Transverse colon (tissue), 4 donors: Measurements from ENCODE around the gene PDE3B. TPM values are rescaled to one million over a fixed set of nuclear protein-coding genes. Genes with fewer than 3 reads are reported as not detected.
A peak's percentile ranks its signal among the peaks of the same experiment; 100 is the strongest.
"Not testable (repeated sequence)": the region's sequence is repeated elsewhere in the genome, so short reads cannot be mapped to it uniquely, and the experiment has no call there.

ENCODE experiments used
- DNase-seq: peaks from one replicate; pipeline ENCODE4 v3.0.0-alpha.2; 2019
- H3K27ac ChIP-seq, 4 donors: fragments of 200-600 bp; sonication (generic); 2 replicates each; pipeline ENCODE4 v1.5.1; 2016 to 2018; ENCODE audit warnings: inconsistent platforms in 4 of 4
- H3K27me3 ChIP-seq: fragments of 200-600 bp; sonication (generic); 2 replicates; pipeline ENCODE4 v1.5.1; 2017; ENCODE audit warnings: inconsistent platforms
- H3K36me3 ChIP-seq, 4 donors: fragments of 200-600 bp; sonication (generic); 2 replicates each; pipeline ENCODE4 v1.5.1; 2017 to 2019; ENCODE audit warnings: inconsistent platforms in 4 of 4
- H3K4me1 ChIP-seq, 4 donors: fragments of 200-600 bp; sonication (generic); 2 replicates each; pipeline ENCODE4 v1.5.1; 2017 to 2020; ENCODE audit warnings: inconsistent platforms in 4 of 4
- H3K4me3 ChIP-seq, 4 donors: fragments of 200-600 bp; sonication (generic); 1 replicate in 1 of 4; 2 replicates in 3 of 4; pipeline versions ENCODE4 v1.5.1 to v1.6.1; 2017 to 2019; ENCODE audit warnings: inconsistent platforms in 4 of 4
- H3K9me3 ChIP-seq, 2 donors: fragments of 200-600 bp; sonication (generic); 2 replicates each; pipeline ENCODE4 v1.5.1; 2017 to 2019; ENCODE audit warnings: inconsistent platforms in 2 of 2
- CTCF ChIP-seq, 5 experiments: fragments of 200-600 bp in 3 of 5; fragments of 450-650 bp in 2 of 5; sonication (generic) in 3 of 5; IDR thresholded peaks; 1 replicate in 2 of 5; 2 replicates in 3 of 5; pipeline ENCODE4 v1.5.1; 2016 to 2017; ENCODE audit warnings: antibody characterized with exemption in 5 of 5, inconsistent platforms in 3 of 5, mild to moderate bottlenecking in 2 of 5, moderate library complexity in 1 of 5
- EP300 ChIP-seq: sonication (generic); formaldehyde crosslinking; IDR thresholded peaks from one replicate; pipeline ENCODE4 v1.6.1; 2017; ENCODE audit warnings: antibody characterized with exemption, low read depth
- POLR2A ChIP-seq: fragments of 450-650 bp; IDR thresholded peaks from one replicate; pipeline ENCODE4 v1.6.1; 2016; ENCODE audit warnings: antibody characterized with exemption, mild to moderate bottlenecking, moderate library complexity
- POLR2AphosphoS5 ChIP-seq, 3 donors: sonication (generic); formaldehyde crosslinking; IDR thresholded peaks; one replicate each; pipeline ENCODE4 v1.6.1; 2016; ENCODE audit warnings: antibody characterized with exemption in 3 of 3
- WGBS, 2 donors: methylation state at CpG; one replicate each; pipeline ENCODE4 v1.1.5; 2018; ENCODE audit warnings: low coverage in 1 of 2; 5-methylcytosine and 5-hydroxymethylcytosine counted together
- in situ Hi-C, 4 donors: fragments of 200-750 bp; cut with MboI; loops; one replicate each; pipeline versions ENCODE4 v1.15.0 to v1.15.1; 2017; ENCODE audit warnings: low sequenced_read_pairs in 3 of 4, low pct_ligation_motif_present in 1 of 4, low pct_unique_long_range_greater_than_20kb in 1 of 4
- intact Hi-C: fragments of 100-400 bp; cut with DNase I; formaldehyde crosslinking; loops from one replicate; pipeline ENCODE4 v1.15.1; 2023; ENCODE audit warnings: low total_unique reads
- total RNA-seq, 4 donors: library from RNA; depleted of rRNA; stranded (reverse); fragments of >200 nt; gene quantifications; one replicate each; pipeline ENCODE4 v1.1.0, GENCODE V29; 2016

Gene PDE3B
- total RNA-seq, 4 donors from 2014 or later = 48.1 to 91.1 (median 66.1) TPM

GRCh38 chr11:14625586-14626205 lies 17.9 kb upstream of the PDE3B start:
- intact Hi-C loops (no loop called here), in situ Hi-C loops (loop anchor here in 2 of 4 donors (25.0 kb wide), 2 partner anchors 88 to 262 kb away; partner anchors contain the start of gene CYP2R1 (in 1 of the 2))
- H3K4me1 ChIP-seq = peaks cover 9 to 31% (median 20%) of the 10 kb centered on the region in 4 donors
- no peak for TF ChIP-seq POLR2AphosphoS5 (IDR thresholded peaks at IDR 0.05)
- no peak for TF ChIP-seq POLR2A
- no peak for TF ChIP-seq CTCF (IDR thresholded peaks at IDR 0.05)
- no peak for TF ChIP-seq EP300
- WGBS, 2 donors = 44 to 47% methylated on average over 3 of the region's 3 CpGs
- peak overlapping the region; percentile 4 to 49 (median 11) for H3K27ac ChIP-seq
- H3K27me3 ChIP-seq = no peaks in the 10 kb centered on the region
- no peaks in the 10 kb centered on the region for H3K9me3 ChIP-seq
- no peak overlapping the region for H3K4me3 ChIP-seq
- no peak for DNase-seq
- H3K36me3 ChIP-seq = no peaks in the 10 kb centered on the region

GRCh38 chr11:14626650-14627049 lies 17.0 kb upstream of the PDE3B start:
- Histone ChIP-seq H3K27me3 (no peaks in the 10 kb centered on the region), H3K36me3 (no peaks in the 10 kb centered on the region), H3K9me3 (no peaks in the 10 kb centered on the region), H3K4me1 (peaks cover 7 to 22% (median 17%) of the 10 kb centered on the region in 4 donors), H3K4me3 (no peak overlapping the region), H3K27ac (peak overlapping the region in 2 of 4 donors; percentile 3 to 49)
- intact Hi-C loops = no loop called here
- TF ChIP-seq CTCF (IDR thresholded peaks at IDR 0.05) = no peak
- TF ChIP-seq POLR2A = no peak
- no peak for TF ChIP-seq EP300
- no peak for TF ChIP-seq POLR2AphosphoS5 (IDR thresholded peaks at IDR 0.05)
- 55 to 71% methylated on average over 1 to 3 of the region's 3 CpGs for WGBS, 2 donors
- in situ Hi-C loops = loop anchor here in 2 of 4 donors (25.0 kb wide), 2 partner anchors 89 to 261 kb away; partner anchors contain the start of gene CYP2R1 (in 1 of the 2)
- no peak for DNase-seq

DNA sequence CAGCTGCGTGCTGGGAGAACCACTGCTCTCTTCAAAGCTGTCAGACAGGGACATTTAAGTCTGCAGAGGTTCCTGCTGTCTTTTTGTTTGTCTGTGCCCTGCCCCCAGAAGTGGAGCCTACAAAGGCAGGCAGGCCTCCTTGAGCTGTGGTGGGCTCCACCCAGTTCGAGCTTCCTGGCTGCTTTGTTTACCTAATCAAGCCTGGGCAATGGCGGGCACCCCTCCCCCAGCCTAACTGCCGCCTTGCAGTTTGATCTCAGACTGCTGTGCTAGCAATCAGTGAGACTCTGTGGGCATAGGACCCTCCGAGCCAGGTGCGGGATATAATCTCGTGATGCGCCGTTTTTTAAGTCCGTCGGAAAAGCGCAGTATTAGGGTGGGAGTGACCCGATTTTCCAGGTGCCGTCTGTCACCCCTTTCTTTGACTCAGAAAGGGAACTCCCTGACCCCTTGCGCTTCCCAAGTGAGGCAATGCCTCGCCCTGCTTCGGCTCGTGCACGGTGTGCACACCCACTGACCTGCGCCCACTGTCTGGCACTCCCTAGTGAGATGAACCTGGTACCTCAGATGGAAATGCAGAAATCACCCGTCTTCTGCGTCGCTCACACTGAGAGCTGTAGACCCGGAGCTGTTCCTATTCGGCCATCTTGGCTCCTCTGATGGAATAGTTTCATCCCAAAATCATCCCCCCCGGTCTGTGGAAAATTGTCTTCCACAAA lies 9.9 kb upstream of the PDE3B start:
- intact Hi-C loops, H3K27me3 ChIP-seq, H3K36me3 ChIP-seq, H3K9me3 ChIP-seq, H3K4me3 ChIP-seq: not testable (repeated sequence)
- DNase-seq = peak; percentile 60
- Histone ChIP-seq H3K4me1 (peaks cover 7 to 34% (median 14%) of the 10 kb centered on the region in 4 donors), H3K27ac (peak overlapping the region; percentile 66 to 79 (median 70))
- in situ Hi-C loops = loop anchor here in 2 of 4 donors (25.0 kb wide), 2 partner anchors 96 to 254 kb away; partner anchors contain the start of gene CYP2R1 (in 1 of the 2)
- 68% methylated on average over 11 of the region's 26 CpGs; no CpG with 5 or more reads in 1 of the 2 donors for WGBS, 2 donors

GRCh38 chr11:14634813-14635212 lies 8.8 kb upstream of the PDE3B start:
- H3K9me3 ChIP-seq = no peaks in the 10 kb centered on the region
- in situ Hi-C loops (loop anchor here in 2 of 4 donors (25.0 kb wide), 2 partner anchors 98 to 252 kb away; partner anchors contain the start of gene CYP2R1 (in 1 of the 2)), intact Hi-C loops (no loop called here)
- no peaks in the 10 kb centered on the region for H3K36me3 ChIP-seq
- H3K4me3 ChIP-seq = no peak overlapping the region
- TF ChIP-seq CTCF (IDR thresholded peaks at IDR 0.05) (no peak), EP300 (no peak), POLR2A (no peak), POLR2AphosphoS5 (IDR thresholded peaks at IDR 0.05) (peak in 1 of 3 donors; percentile 12)
- DNase-seq = no peak
- peak overlapping the region; percentile 66 to 79 (median 70) for H3K27ac ChIP-seq
- WGBS, 2 donors = 0 to 8% methylated on average over 1 of the region's 1 CpG
- no peaks in the 10 kb centered on the region for H3K27me3 ChIP-seq
- H3K4me1 ChIP-seq = peaks cover 7 to 38% (median 16%) of the 10 kb centered on the region in 4 donors
